Smooth muscle cell (in vitro differentiated cells): ENCODE results near the gene XPR1. TPM values are rescaled to one million over a fixed set of nuclear protein-coding genes. Genes with fewer than 3 reads are reported as not detected.

Experiments
- DNase-seq: peaks from one replicate; lab custom pipeline; 2025; ENCODE audit not compliant: unreplicated experiment; lab: John Stamatoyannopoulos, UW
- H2AFZ ChIP-seq: fragments of 200-600 bp; sonication (generic); 2 replicates; pipeline ENCODE4 v1.6.0; 2016; ENCODE audit warnings: antibody characterized with exemption, low read depth, mild to moderate bottlenecking
- H3F3A ChIP-seq: fragments of 200-600 bp; sonication (generic); 2 replicates; pipeline ENCODE4 v1.6.0; 2017; ENCODE audit warnings: antibody characterized with exemption, low read depth
- H3K27ac ChIP-seq: fragments of 200-600 bp; sonication (generic); 2 replicates; pipeline ENCODE4 v1.5.1; 2016; ENCODE audit warnings: low read depth, mild to moderate bottlenecking
- H3K27me3 ChIP-seq: fragments of 200-600 bp; sonication (generic); 2 replicates; pipeline ENCODE4 v1.6.1; 2016; ENCODE audit warnings: low read depth, mild to moderate bottlenecking
- H3K36me3 ChIP-seq: fragments of 200-600 bp; sonication (generic); 2 replicates; pipeline ENCODE4 v1.5.1; 2016; ENCODE audit warnings: low read depth
- H3K4me1 ChIP-seq: fragments of 200-600 bp; sonication (generic); 2 replicates; pipeline ENCODE4 v1.5.1; 2016; ENCODE audit warnings: low read depth
- H3K4me2 ChIP-seq: fragments of 200-600 bp; sonication (generic); 2 replicates; pipeline ENCODE4 v1.6.0; 2016; ENCODE audit warnings: mild to moderate bottlenecking
- H3K4me3 ChIP-seq: fragments of 200-600 bp; sonication (generic); 2 replicates; pipeline ENCODE4 v1.5.1; 2016; ENCODE audit warnings: mild to moderate bottlenecking
- H3K79me2 ChIP-seq: fragments of 200-600 bp; sonication (generic); 2 replicates; pipeline ENCODE4 v1.6.0; 2016; ENCODE audit warnings: low read depth, mild to moderate bottlenecking
- H3K9ac ChIP-seq: fragments of 200-600 bp; sonication (generic); 2 replicates; pipeline ENCODE4 v1.6.0; 2016; ENCODE audit warnings: low read depth
- H3K9me3 ChIP-seq: fragments of 200-600 bp; sonication (generic); replicated peaks from 2 replicates; pipeline ENCODE4 v1.5.1; 2016; ENCODE audit warnings: low read depth
- H4K20me1 ChIP-seq: fragments of 200-600 bp; sonication (generic); 2 replicates; pipeline ENCODE4 v1.6.0; 2016; ENCODE audit warnings: low read depth
- WGBS: methylation state at CpG from one replicate; pipeline ENCODE4 v1.1.7; 2016; ENCODE audit warnings: low lambda C conversion rate; 5-methylcytosine and 5-hydroxymethylcytosine counted together
- polyA plus RNA-seq: library from polyadenylated mRNA; unstranded; fragments of >200 nt; fragmentation: Nextera tagmentation; extraction: Ambion mirVana; gene quantifications from 2 replicates; pipeline ENCODE4 v1.2.1, GENCODE V29; 2016
- total RNA-seq: library from RNA; depleted of rRNA; stranded (reverse); fragments of >200 nt; gene quantifications from 2 replicates; pipeline ENCODE4 v1.2.3, GENCODE V29; 2014
- TF ChIP-seq, protein P1 (sequence below): fragments of 200-600 bp; sonication (generic); IDR thresholded peaks from 2 replicates; pipeline ENCODE4 v1.5.1; 2017; ENCODE audit warnings: borderline replicate concordance, mild to moderate bottlenecking, antibody characterized with exemption; ENCODE audit not compliant: insufficient read depth, poor library complexity, severe bottlenecking

The XPR1 gene
- total and polyA plus RNA-seq, 2 experiments from 2014 or later, result 9.5 to 27.6 TPM

DNA sequence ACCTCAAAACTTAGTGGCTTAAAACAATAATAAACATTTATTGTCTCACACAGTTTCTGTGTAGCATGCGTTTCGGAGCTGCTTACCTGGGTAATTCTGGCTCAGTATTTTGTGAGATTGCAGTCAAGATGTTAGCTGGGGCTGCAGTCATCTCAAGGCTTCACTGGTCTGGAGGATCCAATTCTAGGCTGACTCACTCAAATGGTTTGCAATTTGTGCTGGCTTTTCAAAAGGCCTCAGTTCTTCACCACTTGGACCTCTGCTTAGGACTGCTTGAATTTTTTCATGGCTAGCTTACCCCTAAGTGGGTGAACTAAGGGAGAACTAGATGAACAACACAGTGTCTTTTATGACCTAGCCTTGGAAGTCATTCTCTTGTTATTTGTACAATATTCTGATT lies 21.0 kb downstream of the XPR1 start:
- Histone ChIP-seq H3K27ac (no peak overlapping the region), H2AFZ (no peak overlapping the region), H3K4me3 (no peak overlapping the region), H3K9ac (no peak overlapping the region), H3K4me1 (no peaks in the 10 kb centered on the region), H4K20me1 (peaks cover 21% of the 10 kb centered on the region), H3F3A (no peaks in the 10 kb centered on the region), H3K4me2 (no peak overlapping the region), H3K9me3 (peaks cover 6% of the 10 kb centered on the region), H3K79me2 (peaks cover 22% of the 10 kb centered on the region), H3K27me3 (no peaks in the 10 kb centered on the region), H3K36me3 (peaks cover 8% of the 10 kb centered on the region)
- TF ChIP-seq, protein P1, sequence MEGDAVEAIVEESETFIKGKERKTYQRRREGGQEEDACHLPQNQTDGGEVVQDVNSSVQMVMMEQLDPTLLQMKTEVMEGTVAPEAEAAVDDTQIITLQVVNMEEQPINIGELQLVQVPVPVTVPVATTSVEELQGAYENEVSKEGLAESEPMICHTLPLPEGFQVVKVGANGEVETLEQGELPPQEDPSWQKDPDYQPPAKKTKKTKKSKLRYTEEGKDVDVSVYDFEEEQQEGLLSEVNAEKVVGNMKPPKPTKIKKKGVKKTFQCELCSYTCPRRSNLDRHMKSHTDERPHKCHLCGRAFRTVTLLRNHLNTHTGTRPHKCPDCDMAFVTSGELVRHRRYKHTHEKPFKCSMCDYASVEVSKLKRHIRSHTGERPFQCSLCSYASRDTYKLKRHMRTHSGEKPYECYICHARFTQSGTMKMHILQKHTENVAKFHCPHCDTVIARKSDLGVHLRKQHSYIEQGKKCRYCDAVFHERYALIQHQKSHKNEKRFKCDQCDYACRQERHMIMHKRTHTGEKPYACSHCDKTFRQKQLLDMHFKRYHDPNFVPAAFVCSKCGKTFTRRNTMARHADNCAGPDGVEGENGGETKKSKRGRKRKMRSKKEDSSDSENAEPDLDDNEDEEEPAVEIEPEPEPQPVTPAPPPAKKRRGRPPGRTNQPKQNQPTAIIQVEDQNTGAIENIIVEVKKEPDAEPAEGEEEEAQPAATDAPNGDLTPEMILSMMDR, result no peak
- no peak for DNase-seq
- 92% methylated on average over 2 of the region's 2 CpGs for WGBS

DNA sequence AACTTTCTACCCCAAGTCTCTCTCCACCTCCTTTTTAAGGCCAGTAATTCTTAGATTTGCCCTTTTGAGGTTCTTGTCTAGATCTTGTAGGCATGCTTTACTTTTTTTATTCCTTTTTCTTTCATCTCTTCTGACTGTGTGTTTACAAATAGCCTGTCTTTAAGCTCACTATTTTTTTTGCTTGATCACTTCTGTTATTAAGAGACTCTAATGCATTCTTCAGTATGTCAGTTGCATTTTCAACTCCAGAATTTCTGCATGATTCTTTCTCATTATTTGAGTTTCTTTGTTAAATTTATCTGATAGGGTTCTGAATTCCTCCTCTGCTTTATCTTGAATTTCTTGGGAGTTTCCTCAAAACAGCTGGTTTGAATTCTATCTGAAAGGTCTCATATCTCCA lies 30.9 kb downstream of the XPR1 start:
- Histone ChIP-seq H3K4me3 (no peak overlapping the region), H3F3A (no peaks in the 10 kb centered on the region), H2AFZ (no peak overlapping the region), H3K27me3 (no peaks in the 10 kb centered on the region), H4K20me1 (no peaks in the 10 kb centered on the region), H3K36me3 (peaks cover 3% of the 10 kb centered on the region), H3K79me2 (peaks cover 19% of the 10 kb centered on the region), H3K9me3 (peaks cover 15% of the 10 kb centered on the region), H3K27ac (no peak overlapping the region), H3K4me2 (no peak overlapping the region), H3K4me1 (no peaks in the 10 kb centered on the region), H3K9ac (no peak overlapping the region)
- no peak for DNase-seq
- TF ChIP-seq, protein P1, result no peak

DNA sequence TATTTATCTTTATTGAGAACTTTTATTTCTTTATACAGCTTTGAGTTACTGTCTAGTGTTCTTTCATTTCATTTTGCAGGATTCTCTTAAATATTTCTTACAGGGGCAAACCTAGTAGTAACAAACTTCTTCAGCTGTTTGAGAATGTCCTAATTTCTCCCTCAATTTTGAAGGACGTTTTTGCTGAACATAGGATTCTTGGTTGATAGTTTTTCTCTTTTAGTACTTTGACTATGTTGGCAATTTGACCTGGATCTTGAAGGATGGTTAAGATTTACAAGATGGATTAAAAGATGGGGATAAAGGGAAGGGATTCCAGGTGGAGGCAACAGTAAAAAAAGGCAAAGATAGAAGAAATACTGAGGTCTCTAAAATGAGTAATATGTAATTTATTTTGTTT lies 38.9 kb downstream of the XPR1 start:
- no peak overlapping the region for H2AFZ ChIP-seq
- peaks cover 8% of the 10 kb centered on the region for H3K79me2 ChIP-seq
- no peaks in the 10 kb centered on the region for H3K9me3 ChIP-seq
- H3K4me3 ChIP-seq, result no peak overlapping the region
- 98% methylated on average over 1 of the region's 1 CpG for WGBS
- H3F3A ChIP-seq, result no peaks in the 10 kb centered on the region
- TF ChIP-seq, protein P1, result no peak
- no peak overlapping the region for H3K4me2 ChIP-seq
- H3K9ac ChIP-seq, result no peak overlapping the region
- no peaks in the 10 kb centered on the region for H3K27me3 ChIP-seq
- DNase-seq, result no peak
- H3K4me1 ChIP-seq, result peaks cover 11% of the 10 kb centered on the region
- H4K20me1 ChIP-seq, result peaks cover 4% of the 10 kb centered on the region
- H3K27ac ChIP-seq, result no peak overlapping the region
- H3K36me3 ChIP-seq, result peaks cover 4% of the 10 kb centered on the region

DNA sequence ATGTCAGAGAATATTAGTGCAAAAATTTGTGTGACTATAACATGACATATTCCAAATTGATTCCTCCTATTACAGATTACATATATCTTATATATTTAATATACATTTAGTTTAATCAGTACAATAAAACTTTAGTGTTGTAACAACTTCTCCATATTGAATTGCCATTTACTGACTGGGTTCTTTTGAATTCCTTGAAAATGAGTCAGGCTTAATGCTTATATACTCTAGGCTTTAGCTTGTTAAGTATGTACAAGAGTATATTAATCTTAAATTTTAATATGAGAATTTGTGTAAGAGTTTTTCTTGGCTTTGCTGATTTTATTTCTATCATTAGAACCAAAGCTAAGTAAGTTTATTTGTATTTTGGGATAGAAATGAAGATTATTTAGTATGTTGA lies 40.3 kb downstream of the XPR1 start:
- H3K79me2 ChIP-seq, result peaks cover 18% of the 10 kb centered on the region
- H3K9ac ChIP-seq, result no peak overlapping the region
- peaks cover 15% of the 10 kb centered on the region for H3K4me1 ChIP-seq
- H3K9me3 ChIP-seq, result no peaks in the 10 kb centered on the region
- no peak overlapping the region for H3K4me2 ChIP-seq
- no peak overlapping the region for H2AFZ ChIP-seq
- H3K36me3 ChIP-seq, result peaks cover 4% of the 10 kb centered on the region
- H3K4me3 ChIP-seq, result no peak overlapping the region
- DNase-seq, result no peak
- TF ChIP-seq, protein P1, result no peak
- H3K27me3 ChIP-seq, result no peaks in the 10 kb centered on the region
- H3K27ac ChIP-seq, result no peak overlapping the region
- H3F3A ChIP-seq, result no peaks in the 10 kb centered on the region
- H4K20me1 ChIP-seq, result peaks cover 10% of the 10 kb centered on the region
